ENCODE data around the gene IGBP1. TPM values are rescaled to one million over a fixed set of nuclear protein-coding genes. Genes with fewer than 3 reads are reported as not detected.

The IGBP1 gene
- total RNA-seq, 6 experiments from 2014 or later: 10.0 to 15.4 (median 11.4) TPM

DNA sequence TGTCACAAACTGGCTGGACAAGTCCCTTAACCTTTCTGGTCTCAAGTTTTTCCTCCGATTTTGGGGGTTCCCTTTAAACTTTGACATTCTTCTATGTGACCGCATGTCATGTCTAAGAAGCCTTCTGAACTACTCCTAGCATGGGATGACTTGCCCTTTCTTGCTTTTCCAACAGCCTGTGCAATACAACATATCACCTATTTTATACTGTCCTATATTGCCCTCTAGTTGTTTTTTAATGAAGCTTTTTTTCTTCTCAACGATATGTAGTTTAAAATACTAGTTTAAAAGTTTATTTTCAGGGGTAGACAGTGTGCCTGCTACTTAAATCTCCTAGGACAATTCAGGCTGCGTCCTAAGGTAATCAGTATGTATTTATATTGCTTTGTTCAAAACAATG, 1.0 kb upstream of the IGBP1 start:
- TF ChIP-seq, protein P1, sequence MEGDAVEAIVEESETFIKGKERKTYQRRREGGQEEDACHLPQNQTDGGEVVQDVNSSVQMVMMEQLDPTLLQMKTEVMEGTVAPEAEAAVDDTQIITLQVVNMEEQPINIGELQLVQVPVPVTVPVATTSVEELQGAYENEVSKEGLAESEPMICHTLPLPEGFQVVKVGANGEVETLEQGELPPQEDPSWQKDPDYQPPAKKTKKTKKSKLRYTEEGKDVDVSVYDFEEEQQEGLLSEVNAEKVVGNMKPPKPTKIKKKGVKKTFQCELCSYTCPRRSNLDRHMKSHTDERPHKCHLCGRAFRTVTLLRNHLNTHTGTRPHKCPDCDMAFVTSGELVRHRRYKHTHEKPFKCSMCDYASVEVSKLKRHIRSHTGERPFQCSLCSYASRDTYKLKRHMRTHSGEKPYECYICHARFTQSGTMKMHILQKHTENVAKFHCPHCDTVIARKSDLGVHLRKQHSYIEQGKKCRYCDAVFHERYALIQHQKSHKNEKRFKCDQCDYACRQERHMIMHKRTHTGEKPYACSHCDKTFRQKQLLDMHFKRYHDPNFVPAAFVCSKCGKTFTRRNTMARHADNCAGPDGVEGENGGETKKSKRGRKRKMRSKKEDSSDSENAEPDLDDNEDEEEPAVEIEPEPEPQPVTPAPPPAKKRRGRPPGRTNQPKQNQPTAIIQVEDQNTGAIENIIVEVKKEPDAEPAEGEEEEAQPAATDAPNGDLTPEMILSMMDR (IDR thresholded peaks at IDR 0.05): peak in 1 of 4 donors; percentile 6
- no peak for TF ChIP-seq POLR2A (IDR thresholded peaks at IDR 0.05)
- H3K27ac ChIP-seq: no peak overlapping the region
- H3K36me3 ChIP-seq: no peaks in the 10 kb centered on the region
- intact Hi-C loops (cut with DNase I): no loop called here
- H3K4me1 ChIP-seq: peaks cover 0 to 6% (median 0%) of the 10 kb centered on the region in 4 donors
- ATAC-seq (no peak), DNase-seq (no peak)
- H3K4me3 ChIP-seq: no peak overlapping the region
- H3K27me3 ChIP-seq: no peaks in the 10 kb centered on the region
- H3K9me3 ChIP-seq: no peaks in the 10 kb centered on the region
- 34% methylated on average over 4 of the region's 4 CpGs for WGBS (ENCODE audit: insufficient coverage, low coverage, low lambda C conversion rate, missing lambda C conversion rate)

DNA sequence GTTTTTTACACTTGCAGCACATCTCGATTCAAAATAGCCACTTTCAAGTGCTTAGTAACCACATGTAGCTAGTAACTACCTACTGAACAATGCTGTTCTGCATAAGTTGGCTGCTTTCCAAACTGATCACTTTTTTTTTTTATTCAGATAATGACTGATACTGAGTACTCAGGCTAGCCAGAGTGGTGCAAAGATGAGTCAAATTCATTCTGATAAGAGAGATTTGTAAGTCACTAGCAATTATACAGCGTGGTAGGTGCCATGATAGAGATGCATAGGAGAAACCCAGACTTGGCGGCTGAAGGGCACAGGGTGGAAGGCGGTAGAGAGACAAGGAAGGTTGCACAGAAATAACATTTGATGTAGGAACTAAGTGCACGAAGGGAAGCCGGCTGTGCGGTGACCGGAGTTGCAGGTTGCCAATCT, 357 bp upstream of the IGBP1 start:
- H3K9me3 ChIP-seq: no peaks in the 10 kb centered on the region
- peak overlapping the region in 1 of 3 donors; percentile 44 for H3K27ac ChIP-seq
- 31% methylated on average over 8 of the region's 8 CpGs for WGBS (ENCODE audit: insufficient coverage, low coverage, low lambda C conversion rate, missing lambda C conversion rate)
- ATAC-seq: no peak
- peaks cover 0 to 6% (median 0%) of the 10 kb centered on the region in 4 donors for H3K4me1 ChIP-seq
- H3K27me3 ChIP-seq: no peaks in the 10 kb centered on the region
- TF ChIP-seq, protein P1 (IDR thresholded peaks at IDR 0.05): no peak
- TF ChIP-seq POLR2A (IDR thresholded peaks at IDR 0.05): no peak
- peak overlapping the region; percentile 46 to 70 (median 67) for H3K4me3 ChIP-seq
- intact Hi-C loops (cut with DNase I): no loop called here
- DNase-seq: no peak
- H3K36me3 ChIP-seq: no peaks in the 10 kb centered on the region

DNA sequence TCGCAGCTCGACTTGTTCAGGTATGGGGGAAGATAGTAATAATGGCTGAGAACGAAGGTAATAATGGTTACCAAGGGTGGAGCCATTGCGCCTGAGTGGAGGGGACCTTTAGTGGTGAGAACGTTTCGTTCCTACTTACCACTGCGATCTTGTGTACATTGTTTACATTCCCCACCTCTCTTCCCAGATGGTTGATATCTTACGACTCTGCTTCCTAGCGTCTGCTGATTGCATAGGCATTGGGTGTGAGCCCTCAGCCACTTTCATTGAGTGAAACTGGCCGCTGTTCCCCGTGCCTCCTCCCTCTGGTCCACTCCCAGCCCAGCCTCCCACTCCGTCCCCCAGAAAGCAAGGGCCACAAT, 850 bp downstream of the IGBP1 start:
- ATAC-seq (peak in 2 of 4 donors; percentile 3 to 9), DNase-seq (no peak)
- Histone ChIP-seq H3K27ac (no peak overlapping the region), H3K4me1 (peaks cover 0 to 6% (median 0%) of the 10 kb centered on the region in 4 donors), H3K4me3 (peak overlapping the region; percentile 46 to 70 (median 67)), H3K9me3 (no peaks in the 10 kb centered on the region), H3K27me3 (no peaks in the 10 kb centered on the region), H3K36me3 (no peaks in the 10 kb centered on the region)
- TF ChIP-seq POLR2A (IDR thresholded peaks at IDR 0.05): no peak
- TF ChIP-seq, protein P1 (IDR thresholded peaks at IDR 0.05): no peak
- 22% methylated on average over 8 of the region's 12 CpGs for WGBS (ENCODE audit: insufficient coverage, low coverage, low lambda C conversion rate, missing lambda C conversion rate)
- intact Hi-C loops (cut with DNase I): no loop called here

- no peaks in the 10 kb centered on the region for H3K9me3 ChIP-seq
- intact Hi-C loops (cut with DNase I): no loop called here
- TF ChIP-seq, protein P1 (IDR thresholded peaks at IDR 0.05): no peak
- TF ChIP-seq POLR2A (IDR thresholded peaks at IDR 0.05): no peak
- WGBS (ENCODE audit: insufficient coverage, low coverage, low lambda C conversion rate, missing lambda C conversion rate): 83% methylated on average over 2 of the region's 2 CpGs
- H3K36me3 ChIP-seq: no peaks in the 10 kb centered on the region
- ATAC-seq: no peak
- no peak overlapping the region for H3K4me3 ChIP-seq
- no peak overlapping the region for H3K27ac ChIP-seq
- no peak for DNase-seq
- no peaks in the 10 kb centered on the region for H3K27me3 ChIP-seq
- H3K4me1 ChIP-seq: peaks cover 0 to 6% (median 0%) of the 10 kb centered on the region in 4 donors
Measured at GRCh38 chrX:70138622-70139021, 5.4 kb downstream of the IGBP1 start.

- ATAC-seq (no peak), DNase-seq (no peak)
- no peak overlapping the region for H3K27ac ChIP-seq
- H3K9me3 ChIP-seq: no peaks in the 10 kb centered on the region
- peaks cover 0 to 5% (median 0%) of the 10 kb centered on the region in 4 donors for H3K4me1 ChIP-seq
- TF ChIP-seq POLR2A (IDR thresholded peaks at IDR 0.05): no peak
- 57% methylated on average over 3 of the region's 3 CpGs for WGBS (ENCODE audit: insufficient coverage, low coverage, low lambda C conversion rate, missing lambda C conversion rate)
- no peaks in the 10 kb centered on the region for H3K27me3 ChIP-seq
- intact Hi-C loops (cut with DNase I): no loop called here
- H3K36me3 ChIP-seq: no peaks in the 10 kb centered on the region
- H3K4me3 ChIP-seq: no peak overlapping the region
Measured at GRCh38 chrX:70139736-70140135, 6.5 kb downstream of the IGBP1 start.

Measured in right lobe of liver (tissue), 6 donors.